Left renal cortex interstitium (tissue), 4 donors: Measurements from ENCODE around the gene PLEKHA5. TPM values are rescaled to one million over a fixed set of nuclear protein-coding genes. Genes with fewer than 3 reads are reported as not detected.

Experiments
- DNase-seq, 4 donors: peaks; one replicate each; pipeline ENCODE4 v3.0.0-alpha.2; 2013; ENCODE audit warnings: low read depth in 4 of 4, low spot score in 2 of 4, missing footprints in 1 of 4
- polyA plus RNA-seq, 4 donors: library from polyadenylated mRNA; unstranded; fragments of 120-200 nt; gene quantifications; one replicate each; pipeline ENCODE4 v1.2.1, GENCODE V29; 2013; ENCODE audit not compliant: insufficient read length in 4 of 4

PLEKHA5 gene
- polyA plus RNA-seq, 4 donors, result 83.3 to 114 (median 93.5) TPM

GRCh38 chr12:19423166-19423930 is 293.8 kb downstream of the PLEKHA5 start:
- DNase-seq, result no peak
